ENCODE results near the gene CD1B. TPM values are rescaled to one million over a fixed set of nuclear protein-coding genes. Genes with fewer than 3 reads are reported as not detected.

Gene CD1B
- total RNA-seq, 4 donors from 2014 or later, result 1.9 TPM; not detected in 3

DNA sequence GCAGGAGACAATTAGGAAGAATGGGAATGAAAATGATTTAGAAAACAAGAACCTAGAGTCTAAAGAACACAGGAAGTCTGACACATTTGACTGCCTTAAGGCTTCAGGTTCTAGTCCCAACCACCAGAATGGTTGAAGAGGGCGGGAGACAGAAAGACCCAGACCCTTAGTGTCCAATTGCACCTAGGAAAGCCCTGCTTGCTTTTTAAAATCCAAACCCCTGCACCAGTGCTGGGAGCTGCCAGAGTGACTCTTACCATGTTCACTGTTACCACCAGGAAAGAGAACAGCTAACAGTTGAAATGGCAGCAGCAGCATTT is 265 bp downstream of the CD1B start:
- TF ChIP-seq, protein P1, sequence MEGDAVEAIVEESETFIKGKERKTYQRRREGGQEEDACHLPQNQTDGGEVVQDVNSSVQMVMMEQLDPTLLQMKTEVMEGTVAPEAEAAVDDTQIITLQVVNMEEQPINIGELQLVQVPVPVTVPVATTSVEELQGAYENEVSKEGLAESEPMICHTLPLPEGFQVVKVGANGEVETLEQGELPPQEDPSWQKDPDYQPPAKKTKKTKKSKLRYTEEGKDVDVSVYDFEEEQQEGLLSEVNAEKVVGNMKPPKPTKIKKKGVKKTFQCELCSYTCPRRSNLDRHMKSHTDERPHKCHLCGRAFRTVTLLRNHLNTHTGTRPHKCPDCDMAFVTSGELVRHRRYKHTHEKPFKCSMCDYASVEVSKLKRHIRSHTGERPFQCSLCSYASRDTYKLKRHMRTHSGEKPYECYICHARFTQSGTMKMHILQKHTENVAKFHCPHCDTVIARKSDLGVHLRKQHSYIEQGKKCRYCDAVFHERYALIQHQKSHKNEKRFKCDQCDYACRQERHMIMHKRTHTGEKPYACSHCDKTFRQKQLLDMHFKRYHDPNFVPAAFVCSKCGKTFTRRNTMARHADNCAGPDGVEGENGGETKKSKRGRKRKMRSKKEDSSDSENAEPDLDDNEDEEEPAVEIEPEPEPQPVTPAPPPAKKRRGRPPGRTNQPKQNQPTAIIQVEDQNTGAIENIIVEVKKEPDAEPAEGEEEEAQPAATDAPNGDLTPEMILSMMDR (IDR thresholded peaks at IDR 0.05; ENCODE audit: low read depth), result no peak

DNA sequence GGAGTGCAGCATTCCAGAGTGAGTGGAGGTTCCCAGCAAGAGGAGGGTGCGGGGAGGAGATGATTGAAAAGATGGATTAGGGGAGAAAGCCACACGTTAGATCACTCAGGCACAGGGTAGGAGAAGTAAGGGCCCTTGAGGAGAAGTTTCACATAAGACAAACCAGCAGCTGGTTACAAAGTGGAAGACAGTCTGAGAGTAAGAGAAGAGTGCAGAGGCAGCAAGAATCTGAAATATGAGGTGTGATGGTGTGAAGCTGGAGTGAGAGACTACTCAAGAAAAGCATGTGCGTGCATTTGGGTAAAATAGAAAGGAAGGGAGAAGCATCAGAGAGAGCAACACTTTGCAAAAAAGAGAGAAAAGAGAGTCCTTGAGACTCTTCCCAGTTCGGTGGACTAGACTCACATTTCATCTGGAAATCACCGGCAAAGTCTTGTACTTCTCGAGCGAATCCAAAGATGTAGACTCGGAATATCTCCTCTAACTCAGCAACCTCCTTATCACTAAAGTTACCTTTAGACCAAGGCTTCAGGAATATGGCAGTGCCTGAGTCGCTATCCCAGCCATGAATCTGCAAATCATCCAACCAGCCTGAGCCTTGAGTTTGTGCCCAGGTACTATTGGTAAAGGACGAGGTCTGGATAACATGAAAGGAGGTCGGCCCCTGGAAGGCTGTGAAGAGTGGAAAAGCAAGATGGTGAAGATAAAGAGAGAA is 783 bp downstream of the CD1B start:
- TF ChIP-seq, protein P1 (IDR thresholded peaks at IDR 0.05; ENCODE audit: low read depth), result no peak

DNA sequence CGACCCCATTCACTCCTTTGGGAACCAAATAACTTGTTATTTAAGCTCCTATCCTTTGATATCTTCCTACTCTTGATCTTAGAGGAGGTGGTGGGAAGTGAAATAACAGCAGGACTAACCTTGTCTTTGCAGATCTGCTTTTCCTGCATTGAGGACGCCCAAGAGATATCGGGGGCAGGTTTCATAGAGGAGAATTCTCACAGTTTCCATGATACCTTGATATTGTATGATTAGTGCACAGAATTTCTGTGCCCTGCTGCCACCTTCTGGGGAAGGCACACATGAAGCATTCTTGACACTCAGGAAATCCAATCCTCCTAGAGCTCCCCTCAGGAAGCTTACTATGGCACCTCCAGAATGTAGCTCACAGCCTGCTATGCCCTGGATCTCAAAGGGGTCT is 1.6 kb downstream of the CD1B start:
- TF ChIP-seq, protein P1 (IDR thresholded peaks at IDR 0.05; ENCODE audit: low read depth), result no peak

DNA sequence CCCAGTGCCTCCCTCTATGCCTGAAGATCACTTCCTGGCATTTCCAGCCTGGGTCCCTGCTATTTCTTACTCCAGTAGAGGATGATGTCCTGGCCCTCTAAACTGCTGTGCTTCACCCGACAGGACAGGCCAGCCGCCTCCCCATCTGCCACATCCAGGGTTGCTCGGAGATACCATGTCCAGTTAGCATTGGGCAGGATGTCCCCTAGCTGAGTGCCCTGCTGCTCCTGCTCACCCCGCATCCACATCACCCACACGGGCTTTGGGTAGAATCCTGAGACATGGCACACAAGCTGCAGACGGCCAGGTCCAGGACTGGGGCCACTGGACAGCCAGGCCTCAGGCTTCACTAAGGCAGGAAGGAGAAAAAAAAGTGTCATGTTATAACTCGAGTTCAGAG is 2.0 kb downstream of the CD1B start:
- TF ChIP-seq, protein P1 (IDR thresholded peaks at IDR 0.05; ENCODE audit: low read depth), result no peak

DNA sequence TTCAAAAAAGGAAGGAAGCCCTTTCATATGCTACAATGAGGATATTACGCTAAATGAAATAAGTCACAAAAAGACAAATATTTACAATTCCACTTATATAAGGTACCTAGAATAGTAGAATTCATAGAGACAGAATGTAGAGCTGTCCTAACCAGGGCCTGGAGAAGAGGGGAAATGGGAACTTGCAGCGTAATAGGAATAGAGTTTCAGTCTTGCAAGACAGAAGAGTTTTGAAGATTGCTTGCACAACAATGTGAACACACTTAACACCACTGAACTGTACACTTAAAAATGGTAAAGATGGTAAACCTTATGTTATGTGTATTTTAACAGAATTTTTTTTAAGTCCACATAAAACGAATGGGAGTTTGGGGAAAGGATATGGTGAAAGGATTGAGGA is 2.9 kb downstream of the CD1B start:
- TF ChIP-seq, protein P1 (IDR thresholded peaks at IDR 0.05; ENCODE audit: low read depth), result no peak

DNA sequence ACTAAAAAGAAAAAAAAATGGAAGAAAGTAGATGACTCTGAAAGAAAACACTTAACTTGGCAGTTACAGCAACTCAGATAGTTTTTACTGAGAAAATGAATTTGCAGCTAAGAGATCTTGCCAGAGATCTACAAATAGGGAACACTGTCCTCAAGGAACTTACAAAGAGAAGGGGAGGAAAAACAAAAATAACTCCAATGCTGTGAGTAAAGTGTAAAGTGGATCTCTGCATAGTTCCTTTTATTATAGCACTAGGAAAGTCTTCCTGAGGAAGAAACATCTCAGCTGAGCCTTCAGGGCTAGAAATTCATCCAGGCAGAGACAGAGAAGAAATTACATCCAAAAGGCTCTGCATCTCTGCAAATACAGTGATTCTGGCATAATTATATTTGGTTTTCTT is 3.9 kb downstream of the CD1B start:
- TF ChIP-seq, protein P1 (IDR thresholded peaks at IDR 0.05; ENCODE audit: low read depth), result no peak

DNA sequence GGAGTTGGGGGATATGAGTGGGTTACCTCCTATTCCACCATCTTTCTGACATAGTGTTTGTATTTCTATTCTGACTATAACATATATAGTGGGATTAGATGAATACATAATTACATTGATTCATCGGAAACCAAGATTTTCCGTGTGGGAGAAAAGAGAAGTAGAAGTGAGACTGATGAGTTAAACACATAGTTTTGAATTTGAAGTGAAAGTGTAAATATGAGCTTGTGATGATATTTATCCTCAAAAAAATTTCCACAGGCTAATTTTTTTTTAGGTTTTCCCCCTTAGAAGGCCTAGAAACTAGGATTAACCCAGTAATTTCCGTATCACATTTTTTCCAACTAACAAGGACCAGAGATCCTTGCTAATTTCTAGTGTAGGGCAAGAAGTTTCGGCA is 6.9 kb downstream of the CD1B start:
- TF ChIP-seq, protein P1 (IDR thresholded peaks at IDR 0.05; ENCODE audit: low read depth), result no peak

Data from subcutaneous adipose tissue (tissue), 4 donors.